Ovary (tissue), 9 donors: ENCODE results near the gene SLC47A2. TPM values are rescaled to one million over a fixed set of nuclear protein-coding genes. Genes with fewer than 3 reads are reported as not detected.

Experiments
- DNase-seq, 5 donors: peaks; one replicate each; pipeline ENCODE4 v3.0.0-alpha.2; 2019 to 2020
- H3K27ac ChIP-seq, 2 donors: fragments of 200-600 bp; one replicate each; pipeline versions ENCODE4 v1.5.1 to v1.8.0; 2019 to 2022
- H3K27me3 ChIP-seq: fragments of 200-600 bp; one replicate; pipeline ENCODE4 v1.8.0; 2022
- H3K36me3 ChIP-seq: fragments of 200-600 bp; sonication (generic); one replicate; pipeline ENCODE4 v1.5.1; 2019
- H3K4me1 ChIP-seq: one replicate; pipeline ENCODE4 v1.8.1; 2013; ENCODE audit warnings: mild to moderate bottlenecking, moderate library complexity; ENCODE audit not compliant: insufficient read depth
- H3K4me3 ChIP-seq: fragments of 200-600 bp; sonication (generic); one replicate; pipeline ENCODE4 v1.5.1; 2017
- H3K9me3 ChIP-seq, 2 donors: fragments of 200-600 bp in 1 of 2; sonication (generic) in 1 of 2; one replicate each; pipeline versions ENCODE4 v1.5.1 to v1.8.1; 2013 to 2019; ENCODE audit warnings: mild to moderate bottlenecking in 1 of 2, moderate library complexity in 1 of 2
- CTCF ChIP-seq, 3 donors: fragments of 450-650 bp in 2 of 3; fragments of 200-600 bp in 1 of 3; IDR thresholded peaks; one replicate each; pipeline versions ENCODE4 v1.5.1 to v1.8.0; 2016 to 2022; ENCODE audit warnings: antibody characterized with exemption in 3 of 3, mild to moderate bottlenecking in 1 of 3
- EP300 ChIP-seq: sonication (generic); formaldehyde crosslinking; IDR thresholded peaks from one replicate; pipeline ENCODE4 v1.6.1; 2017; ENCODE audit warnings: antibody characterized with exemption
- POLR2A ChIP-seq: fragments of 450-650 bp; IDR thresholded peaks from one replicate; pipeline ENCODE4 v1.6.1; 2017; ENCODE audit warnings: antibody characterized with exemption, mild to moderate bottlenecking, moderate library complexity
- WGBS, 3 donors: extraction: QIAGEN DNeasy Blood & Tissue Kit in 1 of 3; methylation state at CpG; one replicate each; pipeline versions ENCODE4 v1.1.5 to v1.1.7; 2013 to 2017; 5-methylcytosine and 5-hydroxymethylcytosine counted together
- intact Hi-C, 4 donors: fragments of 100-400 bp; cut with DNase I; formaldehyde crosslinking; loops; one replicate each; pipeline versions ENCODE4 v1.11.0 to v1.15.1; 2022 to 2023
- polyA plus RNA-seq, 2 donors: library from polyadenylated mRNA; stranded (reverse); fragments of 200-250 nt in 1 of 2; fragments of 350-450 nt in 1 of 2; fragmentation: Illumina TruSeq in 1 of 2; extraction: RNeasy Lipid Tissue Mini Kit (QIAGEN cat#74804) in 1 of 2; gene quantifications; one replicate each; pipeline ENCODE4 v1.2.3, GENCODE V29; 2013 to 2014
- total RNA-seq, 7 donors: library from RNA; depleted of rRNA in 2 of 7; stranded (reverse); fragments of >200 nt in 2 of 7; fragmentation: NEBNext Ultra II Directional in 3 of 7; extraction: Animal tissue kit (Norgen Biotek cat#: 25700) in 3 of 7; gene quantifications; one replicate each; pipeline versions ENCODE4 v1.1.0 to v1.2.4, GENCODE V29; 2016 to 2023
- donor health status: DM: no; HTN: no; CAD: no; lungs with moderate emphysema.
- donor health status: DM: no; HTN: no; CAD: no.
- donor health status: Bipolar disorder and iron deficiency.
- donor health status: DM: yes; HTN: yes; CAD: no.
- donor health status: DM: no; HTN: no; CAD: no.
- donor health status: DM: yes; HTN: yes; CAD: no.

Gene SLC47A2
- total and polyA plus RNA-seq, 9 donors, result 0.87 to 29.4 (median 1.00) TPM; not detected in 6

- H3K27me3 ChIP-seq, result no peaks in the 10 kb centered on the region
- H3K4me1 ChIP-seq, result peaks cover 5% of the 10 kb centered on the region
- DNase-seq, result peak; percentile 92 to 97 (median 95)
- no peak for TF ChIP-seq POLR2A
- TF ChIP-seq CTCF (IDR thresholded peaks at IDR 0.05), result peak; percentile 76 to 90 (median 90)
- no peak for TF ChIP-seq EP300
- H3K27ac ChIP-seq, result peak overlapping the region in 1 of 2 donors; percentile 49
- H3K9me3 ChIP-seq, result no peaks in the 10 kb centered on the region
- H3K36me3 ChIP-seq, result no peaks in the 10 kb centered on the region
- intact Hi-C loops, result loop anchor here in 1 of 4 donors (10.0 kb wide), 1 partner anchor 100 kb away; the partner anchor contains the start of gene ALDH3A2
- H3K4me3 ChIP-seq, result peak overlapping the region; percentile 62
- 18 to 26% (median 21%) methylated on average over 44 to 50 of the region's 50 CpGs for WGBS, 3 donors
Observed at GRCh38 chr17:19744922-19745757, 28.8 kb upstream of the SLC47A2 start.

GRCh38 chr17:19744492-19744891 lies 28.1 kb upstream of the SLC47A2 start:
- Histone ChIP-seq H3K36me3 (no peaks in the 10 kb centered on the region), H3K27me3 (no peaks in the 10 kb centered on the region), H3K4me1 (peaks cover 5% of the 10 kb centered on the region), H3K4me3 (peak overlapping the region; percentile 62), H3K27ac (peak overlapping the region in 1 of 2 donors; percentile 49), H3K9me3 (no peaks in the 10 kb centered on the region)
- DNase-seq, result peak in 3 of 5 donors; percentile 50 to 78 (median 67)
- WGBS, 3 donors, result 6 to 7% (median 6%) methylated on average over 23 to 26 of the region's 26 CpGs
- TF ChIP-seq POLR2A (no peak), CTCF (IDR thresholded peaks at IDR 0.05) (no peak), EP300 (no peak)
- intact Hi-C loops, result loop anchor here in 1 of 4 donors (10.0 kb wide), 1 partner anchor 100 kb away; the partner anchor contains the start of gene ALDH3A2

DNA sequence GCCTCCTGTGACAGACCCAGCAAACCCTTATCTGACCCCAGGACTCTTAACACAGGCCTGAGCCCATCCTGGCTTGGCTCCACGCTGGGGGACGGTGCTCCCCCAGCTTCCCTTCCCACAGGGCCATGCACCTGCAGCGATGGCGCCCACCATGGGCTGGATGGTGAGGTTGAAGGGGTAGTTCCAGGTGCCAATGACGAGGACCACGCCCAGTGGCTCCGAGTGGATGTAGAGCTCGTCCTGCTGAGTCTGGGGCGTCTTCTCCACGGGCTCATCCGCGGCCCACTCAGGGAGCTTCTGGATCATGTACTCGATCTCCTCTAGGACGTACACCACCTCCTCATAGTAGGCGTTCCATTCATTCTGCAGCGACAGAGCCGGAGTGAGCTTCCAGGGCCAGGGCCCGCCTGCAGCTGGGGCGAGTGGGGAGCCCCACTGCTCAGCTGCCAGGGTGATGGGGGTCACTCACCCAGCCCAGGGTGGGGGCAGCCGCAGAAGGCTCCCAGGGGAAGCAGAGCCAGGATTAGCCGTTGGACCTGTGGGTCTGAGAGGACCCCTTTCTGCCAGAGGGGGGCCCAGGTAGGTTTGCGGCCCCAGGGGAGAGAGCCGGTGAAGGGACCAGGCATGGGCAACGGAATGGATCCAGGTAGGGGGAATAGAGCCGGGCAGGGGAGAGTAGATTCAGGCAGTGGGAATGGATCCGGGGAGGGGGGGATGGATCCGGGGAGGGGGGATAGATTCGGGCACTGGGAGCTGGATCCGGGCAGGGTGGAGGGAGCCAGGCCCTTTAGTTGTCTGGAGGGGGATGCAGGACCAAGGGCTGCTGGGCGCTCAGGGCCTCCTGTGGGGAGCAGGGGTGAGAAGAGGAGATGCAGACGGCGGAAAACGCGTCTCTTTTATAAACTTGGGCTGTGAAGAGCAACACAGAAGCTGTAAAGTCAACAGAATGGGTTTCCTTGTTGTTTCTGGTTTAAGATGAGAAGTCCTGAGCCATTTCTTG lies 27.0 kb upstream of the SLC47A2 start:
- Histone ChIP-seq H3K27me3 (no peaks in the 10 kb centered on the region), H3K36me3 (no peaks in the 10 kb centered on the region), H3K4me3 (no peak overlapping the region), H3K9me3 (no peaks in the 10 kb centered on the region), H3K27ac (no peak overlapping the region), H3K4me1 (peaks cover 5% of the 10 kb centered on the region)
- no peak for TF ChIP-seq POLR2A
- TF ChIP-seq EP300, result no peak
- no peak for TF ChIP-seq CTCF (IDR thresholded peaks at IDR 0.05)
- intact Hi-C loops, result loop anchor here in 1 of 4 donors (10.0 kb wide), 1 partner anchor 99 kb away; the partner anchor contains the start of gene ALDH3A2
- no peak for DNase-seq
- 94 to 95% (median 94%) methylated on average over 33 to 34 of the region's 34 CpGs for WGBS, 3 donors

DNA sequence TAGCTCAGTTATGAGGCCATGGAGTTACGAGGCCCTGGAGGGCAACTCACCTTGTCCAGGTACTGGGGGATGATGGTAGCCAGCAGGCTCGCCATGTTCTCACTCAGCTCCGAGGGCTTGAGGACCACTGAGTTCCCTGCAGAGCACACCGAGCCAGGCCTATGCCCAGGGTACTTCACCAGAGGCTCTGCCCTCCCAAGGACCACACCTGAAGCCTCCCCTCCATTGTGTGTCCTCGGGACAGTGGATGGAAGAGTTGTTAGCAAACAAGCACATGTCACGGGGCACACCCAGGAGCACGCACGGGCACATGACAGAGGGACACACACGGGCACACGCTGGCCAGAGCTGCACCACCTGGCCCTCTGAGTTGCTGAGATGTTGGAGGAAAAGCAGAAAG lies 26.1 kb upstream of the SLC47A2 start:
- Histone ChIP-seq H3K9me3 (no peaks in the 10 kb centered on the region), H3K27ac (no peak overlapping the region), H3K4me3 (no peak overlapping the region), H3K27me3 (no peaks in the 10 kb centered on the region), H3K36me3 (no peaks in the 10 kb centered on the region), H3K4me1 (peaks cover 5% of the 10 kb centered on the region)
- WGBS, 3 donors, result 93 to 96% (median 94%) methylated on average over 10 of the region's 10 CpGs
- intact Hi-C loops, result loop anchor here in 1 of 4 donors (10.0 kb wide), 1 partner anchor 98 kb away; the partner anchor contains the start of gene ALDH3A2
- no peak for DNase-seq
- no peak for TF ChIP-seq POLR2A
- TF ChIP-seq CTCF (IDR thresholded peaks at IDR 0.05), result no peak
- TF ChIP-seq EP300, result no peak
